ENCODE data around the gene KSR1.
"Not testable (repeated sequence)": the region's sequence is repeated elsewhere in the genome, so short reads cannot be mapped to it uniquely, and the experiment has no call there.

KSR1 gene

GRCh38 chr17:27633312-27634025 is 177.2 kb downstream of the KSR1 start:
- no peak for DNase-seq (ENCODE audit: low spot score)

- DNase-seq (ENCODE audit: low spot score) = no peak
Measured at GRCh38 chr17:27634026-27634335, 177.7 kb downstream of the KSR1 start.

GRCh38 chr17:27634776-27635175 is 178.5 kb downstream of the KSR1 start:
- no peak for DNase-seq (ENCODE audit: low spot score)

- no peak for DNase-seq (ENCODE audit: low spot score)
Measured at GRCh38 chr17:27635275-27635823, 179.1 kb downstream of the KSR1 start.

- not testable (repeated sequence) for DNase-seq (ENCODE audit: low spot score)
Measured at GRCh38 chr17:27636005-27636520, 179.8 kb downstream of the KSR1 start.

- DNase-seq (ENCODE audit: low spot score) = not testable (repeated sequence)
Measured at GRCh38 chr17:27637818-27638217, 181.6 kb downstream of the KSR1 start.

GRCh38 chr17:27638415-27638914 is 182.2 kb downstream of the KSR1 start:
- not testable (repeated sequence) for DNase-seq (ENCODE audit: low spot score)

GRCh38 chr17:27640790-27641189 is 184.5 kb downstream of the KSR1 start:
- no peak for DNase-seq (ENCODE audit: low spot score)

GRCh38 chr17:27644586-27644985 is 188.3 kb downstream of the KSR1 start:
- no peak for DNase-seq (ENCODE audit: low spot score)

- not testable (repeated sequence) for DNase-seq (ENCODE audit: low spot score)
Measured at GRCh38 chr17:27645621-27646020, 189.4 kb downstream of the KSR1 start.

GRCh38 chr17:27646232-27646631 is 190.0 kb downstream of the KSR1 start:
- no peak for DNase-seq (ENCODE audit: low spot score)

GRCh38 chr17:27647765-27648164 is 191.5 kb downstream of the KSR1 start:
- no peak for DNase-seq (ENCODE audit: low spot score)

- not testable (repeated sequence) for DNase-seq (ENCODE audit: low spot score)
Measured at GRCh38 chr17:27649111-27649571, 192.9 kb downstream of the KSR1 start.

- DNase-seq (ENCODE audit: low spot score) = no peak
Measured at GRCh38 chr17:27649929-27650328, 193.7 kb downstream of the KSR1 start.

GRCh38 chr17:27650836-27651235 is 194.6 kb downstream of the KSR1 start:
- DNase-seq (ENCODE audit: low spot score) = no peak

GRCh38 chr17:27651411-27652345 is 195.4 kb downstream of the KSR1 start:
- DNase-seq (ENCODE audit: low spot score) = no peak

- DNase-seq (ENCODE audit: low spot score) = not testable (repeated sequence)
Measured at GRCh38 chr17:27653449-27653971, 197.3 kb downstream of the KSR1 start.

GRCh38 chr17:27654136-27654535 is 197.9 kb downstream of the KSR1 start:
- DNase-seq (ENCODE audit: low spot score) = no peak

GRCh38 chr17:27654654-27655524 is 198.6 kb downstream of the KSR1 start:
- DNase-seq (ENCODE audit: low spot score) = no peak

GRCh38 chr17:27655525-27656111 is 199.4 kb downstream of the KSR1 start:
- not testable (repeated sequence) for DNase-seq (ENCODE audit: low spot score)

- DNase-seq (ENCODE audit: low spot score) = not testable (repeated sequence)
Measured at GRCh38 chr17:27656620-27657019, 200.4 kb downstream of the KSR1 start.
